HG03460 (cell line): ENCODE data around the gene KCNJ15.

ENCODE experiments used
- ATAC-seq: cut with Tn5 transposase; IDR thresholded peaks from one replicate; pipeline ENCODE4 v1.9.1; 2021; ENCODE audit not compliant: unreplicated experiment

The KCNJ15 gene

GRCh38 chr21:38352536-38353219 lies 95.9 kb downstream of the KCNJ15 start:
- no peak for ATAC-seq

- ATAC-seq, result no peak
These were observed 97.4 kb downstream of the KCNJ15 start for GRCh38 chr21:38354231-38354630.

- no peak for ATAC-seq
These were observed 98.0 kb downstream of the KCNJ15 start for GRCh38 chr21:38354746-38355145.

GRCh38 chr21:38355353-38355752 lies 98.6 kb downstream of the KCNJ15 start:
- no peak for ATAC-seq

- peak; percentile 63 for ATAC-seq
These were observed 99.4 kb downstream of the KCNJ15 start for GRCh38 chr21:38355992-38356781.
